Stimulated activated naive B cell treated with anti-CD40 and anti-IgM and Interleukin-4, amounts not matched to agents 10 μg/mL and 1 μg/mL and 100 μg/mL, for 72 hours (primary cell): Measurements from ENCODE around the gene GAB3.
"Not testable (repeated sequence)": the region's sequence is repeated elsewhere in the genome, so short reads cannot be mapped to it uniquely, and the experiment has no call there.

Experiments used
- ATAC-seq, 2 donors: fragments of 150-1000 bp; cut with Tn5 transposase; replicated peaks; 2 replicates each; pipeline ENCODE4 v1.10.0; 2021; ENCODE audit warnings: moderate library complexity in 1 of 2
- DNase-seq: peaks from one replicate; pipeline ENCODE4 v3.0.0; 2021
- H3K27ac Mint-ChIP-seq: one replicate; pipeline ENCODE4 v1.8.0; 2022; ENCODE audit warnings: mild to moderate bottlenecking, mixed read lengths
- H3K27me3 Mint-ChIP-seq, 2 donors: one replicate each; pipeline ENCODE4 v1.8.0; 2022; ENCODE audit warnings: mixed read lengths in 2 of 2
- H3K36me3 Mint-ChIP-seq, 2 donors: one replicate each; pipeline ENCODE4 v1.8.0; 2022; ENCODE audit warnings: mixed read lengths in 2 of 2, mild to moderate bottlenecking in 1 of 2
- H3K4me1 Mint-ChIP-seq, 2 donors: one replicate each; pipeline ENCODE4 v1.8.0; 2022; ENCODE audit warnings: mixed read lengths in 2 of 2, mild to moderate bottlenecking in 1 of 2
- H3K4me3 Mint-ChIP-seq, 2 donors: one replicate each; pipeline ENCODE4 v1.8.0; 2022; ENCODE audit warnings: mild to moderate bottlenecking in 2 of 2, mixed read lengths in 2 of 2, moderate library complexity in 1 of 2
- H3K9me3 Mint-ChIP-seq, 2 donors: one replicate each; pipeline ENCODE4 v1.8.0; 2022; ENCODE audit warnings: mixed read lengths in 2 of 2, mild to moderate bottlenecking in 1 of 2

Gene GAB3

DNA sequence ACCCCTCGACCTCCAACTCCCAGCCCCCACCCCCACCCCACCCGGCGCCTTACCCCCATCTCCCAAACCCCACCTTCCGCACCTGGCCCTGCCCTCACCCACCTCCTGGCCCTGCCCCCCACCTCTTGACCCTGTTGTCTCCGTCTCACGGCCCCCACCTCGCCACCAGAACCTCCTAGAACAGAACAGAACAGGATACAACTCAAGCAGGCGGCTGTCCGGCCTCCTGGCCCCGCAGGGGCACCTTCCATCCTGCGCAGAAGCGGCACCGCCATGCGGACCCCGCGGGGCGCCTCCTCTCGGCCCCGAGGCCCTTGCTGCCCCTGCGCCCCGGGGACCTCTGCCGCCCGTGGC, 97.9 kb downstream of the GAB3 start:
- DNase-seq = no peak
- Mint-ChIP-seq H3K4me1 (peaks cover 0 to 5% of the 10 kb centered on the region in 2 donors), H3K27me3 (peaks cover 0 to 5% of the 10 kb centered on the region in 2 donors), H3K27ac (no peak overlapping the region), H3K36me3 (no peaks in the 10 kb centered on the region), H3K9me3 (no peaks in the 10 kb centered on the region), H3K4me3 (no peak overlapping the region)
- no peak for ATAC-seq

DNA sequence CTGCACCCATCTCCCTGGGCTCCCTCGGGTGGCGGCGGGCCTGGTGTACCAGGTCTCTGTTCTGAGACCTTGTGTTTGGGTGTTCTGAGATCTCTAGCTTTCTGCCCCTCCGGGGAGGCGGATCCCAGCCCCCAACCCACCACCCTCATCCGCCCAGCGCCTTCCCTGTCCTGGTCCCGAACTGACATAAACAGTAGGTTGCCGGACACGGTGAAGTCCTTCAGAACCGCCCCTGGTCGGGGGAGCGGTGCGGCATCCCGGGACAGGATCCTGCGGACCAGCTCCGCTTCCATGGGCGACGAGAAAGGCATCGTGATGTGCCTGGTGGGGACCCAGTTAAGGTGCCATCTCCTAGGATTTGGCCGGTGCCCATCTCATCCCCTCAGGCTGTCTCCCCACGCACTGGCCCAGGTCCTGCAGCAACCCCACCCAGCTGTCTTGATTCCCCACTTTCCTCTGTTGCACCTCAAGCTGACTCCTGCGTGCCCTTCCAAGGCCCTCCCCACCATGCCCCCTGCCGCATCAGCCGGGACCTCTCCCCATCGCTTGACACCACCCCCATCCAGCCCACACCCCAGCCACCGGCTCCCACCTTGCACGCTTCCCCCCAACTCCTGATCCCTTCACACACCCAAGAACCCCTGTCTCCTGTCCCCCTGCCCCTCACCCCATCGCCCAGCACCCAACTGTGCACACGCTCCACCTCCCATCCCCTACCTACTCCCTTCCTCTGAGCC, 98.4 kb downstream of the GAB3 start:
- Mint-ChIP-seq H3K4me3 (no peak overlapping the region), H3K9me3 (no peaks in the 10 kb centered on the region), H3K27ac (no peak overlapping the region), H3K4me1 (peaks cover 0 to 5% of the 10 kb centered on the region in 2 donors), H3K27me3 (peaks cover 0 to 5% of the 10 kb centered on the region in 2 donors), H3K36me3 (no peaks in the 10 kb centered on the region)
- DNase-seq = no peak
- ATAC-seq = no peak

GRCh38 chrX:154650221-154650510, 100.7 kb downstream of the GAB3 start:
- H3K27me3 Mint-ChIP-seq = peaks cover 0 to 5% of the 10 kb centered on the region in 2 donors
- H3K9me3 Mint-ChIP-seq = no peaks in the 10 kb centered on the region
- no peak overlapping the region for H3K27ac Mint-ChIP-seq
- H3K36me3 Mint-ChIP-seq = no peaks in the 10 kb centered on the region
- DNase-seq (no peak), ATAC-seq (no peak)
- H3K4me3 Mint-ChIP-seq = no peak overlapping the region
- H3K4me1 Mint-ChIP-seq = peaks cover 0 to 5% of the 10 kb centered on the region in 2 donors

DNA sequence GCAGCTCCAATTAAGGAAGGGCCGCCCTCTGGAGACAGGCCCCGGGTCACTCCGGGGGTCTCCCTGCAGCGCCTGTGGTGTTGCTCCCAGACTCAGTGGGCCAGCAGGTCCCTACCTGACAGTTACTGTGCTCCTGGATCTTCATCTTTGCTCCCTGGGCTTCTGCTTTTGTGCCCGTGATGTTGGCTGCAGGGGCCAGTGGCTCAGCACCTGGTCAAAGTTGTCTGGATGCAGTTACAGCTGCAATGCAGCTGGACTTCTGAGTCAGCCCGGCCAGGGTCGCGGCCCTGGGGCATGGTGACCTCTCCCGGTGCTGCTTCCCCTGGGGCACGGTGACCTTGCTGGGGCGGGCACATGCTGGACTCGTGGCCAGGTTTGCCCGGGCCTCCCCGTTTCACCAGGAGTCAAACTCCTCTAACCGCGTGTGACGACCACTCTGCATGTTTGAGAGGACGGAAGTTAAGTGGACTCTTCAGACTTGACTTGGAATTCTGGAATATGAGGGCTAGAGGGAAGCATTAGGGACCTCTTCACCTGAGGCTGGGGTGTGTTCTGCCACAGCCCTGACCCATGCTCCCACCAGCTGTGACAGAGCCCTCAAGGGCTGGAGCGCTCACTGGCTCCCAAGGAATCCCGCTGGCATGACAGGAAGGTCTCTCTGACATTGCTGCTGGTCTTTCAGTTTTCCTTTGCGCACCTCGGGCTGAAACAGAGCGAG, 101.2 kb downstream of the GAB3 start:
- Mint-ChIP-seq H3K4me1 (peaks cover 0 to under 1% of the 10 kb centered on the region in 2 donors), H3K27me3 (peaks cover 0 to 5% of the 10 kb centered on the region in 2 donors), H3K4me3 (no peak overlapping the region), H3K36me3 (no peaks in the 10 kb centered on the region), H3K9me3 (no peaks in the 10 kb centered on the region), H3K27ac (no peak overlapping the region)
- DNase-seq = no peak
- no peak for ATAC-seq

- Mint-ChIP-seq H3K4me1 (no peaks in the 10 kb centered on the region), H3K9me3 (no peaks in the 10 kb centered on the region), H3K27me3 (peaks cover 0 to 5% of the 10 kb centered on the region in 2 donors), H3K4me3 (no peak overlapping the region), H3K27ac (no peak overlapping the region), H3K36me3 (no peaks in the 10 kb centered on the region)
- DNase-seq (no peak), ATAC-seq (no peak)
Observed at GRCh38 chrX:154648931-154649330, 101.9 kb downstream of the GAB3 start.

GRCh38 chrX:154645745-154646378, 105.0 kb downstream of the GAB3 start:
- not testable (repeated sequence) for H3K9me3 Mint-ChIP-seq, H3K27ac Mint-ChIP-seq, ATAC-seq, H3K4me1 Mint-ChIP-seq, H3K36me3 Mint-ChIP-seq, DNase-seq, H3K4me3 Mint-ChIP-seq, H3K27me3 Mint-ChIP-seq

GRCh38 chrX:154643708-154644107, 107.2 kb downstream of the GAB3 start:
- not testable (repeated sequence) for H3K4me1 Mint-ChIP-seq, H3K27ac Mint-ChIP-seq, H3K36me3 Mint-ChIP-seq, H3K4me3 Mint-ChIP-seq, ATAC-seq, DNase-seq, H3K27me3 Mint-ChIP-seq, H3K9me3 Mint-ChIP-seq

GRCh38 chrX:154641740-154642139, 109.1 kb downstream of the GAB3 start:
- not testable (repeated sequence) for H3K27me3 Mint-ChIP-seq, DNase-seq, H3K9me3 Mint-ChIP-seq, H3K36me3 Mint-ChIP-seq, H3K4me3 Mint-ChIP-seq, ATAC-seq, H3K4me1 Mint-ChIP-seq, H3K27ac Mint-ChIP-seq

- not testable (repeated sequence) for H3K9me3 Mint-ChIP-seq, H3K4me3 Mint-ChIP-seq
Observed at GRCh38 chrX:154633661-154634060, 117.2 kb downstream of the GAB3 start.

DNA sequence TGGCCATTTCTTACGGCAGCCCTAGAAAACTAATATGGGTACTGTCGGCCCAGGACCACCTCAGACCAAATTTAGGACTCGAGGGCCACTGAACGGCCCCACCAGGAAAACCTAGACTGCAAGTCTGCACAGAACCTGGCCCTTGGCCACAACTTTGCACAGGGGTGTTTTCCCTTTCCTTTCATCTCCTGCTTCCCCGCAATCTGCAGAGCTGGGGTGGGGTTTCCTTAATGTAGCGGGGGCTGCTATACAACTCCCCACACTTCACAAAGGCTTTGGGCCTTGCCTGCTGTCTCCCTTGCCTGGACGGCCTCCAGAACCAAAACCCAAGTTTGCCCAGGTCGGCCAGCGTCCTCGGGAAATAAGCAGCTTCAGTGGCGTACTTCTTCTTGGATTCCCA, 119.9 kb downstream of the GAB3 start:
- H3K36me3 Mint-ChIP-seq, ATAC-seq, H3K27me3 Mint-ChIP-seq, H3K9me3 Mint-ChIP-seq, H3K4me1 Mint-ChIP-seq, H3K27ac Mint-ChIP-seq, H3K4me3 Mint-ChIP-seq, DNase-seq: not testable (repeated sequence)

More at GRCh38 chrX:154633661-154634060, 117.2 kb downstream of the GAB3 start:
- ATAC-seq, H3K27ac Mint-ChIP-seq, H3K4me1 Mint-ChIP-seq, H3K36me3 Mint-ChIP-seq, DNase-seq, H3K27me3 Mint-ChIP-seq: not testable (repeated sequence)

DNA sequence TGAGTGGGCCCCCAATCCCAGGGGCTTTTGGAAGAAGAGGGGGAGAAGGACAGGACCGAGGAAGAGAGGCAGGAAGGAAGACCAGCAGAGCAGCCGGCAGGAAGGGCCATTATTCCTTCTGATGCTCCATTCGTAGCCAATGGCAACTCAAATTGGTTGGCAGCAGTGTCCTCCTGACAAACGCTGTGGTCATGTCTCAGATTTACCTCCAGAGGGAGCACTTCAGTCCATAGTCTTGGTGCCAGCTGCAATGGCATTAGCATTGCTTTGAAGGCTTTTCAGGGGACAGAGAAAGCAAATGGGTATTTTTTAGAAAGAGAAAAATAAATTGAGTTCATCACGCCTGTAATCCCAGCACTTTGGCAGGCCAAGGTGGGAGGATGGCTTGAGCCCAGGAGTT, 121.9 kb downstream of the GAB3 start:
- ATAC-seq = peak; percentile 59 to 71
- not testable (repeated sequence) for H3K9me3 Mint-ChIP-seq, DNase-seq, H3K27me3 Mint-ChIP-seq, H3K4me3 Mint-ChIP-seq, H3K27ac Mint-ChIP-seq, H3K36me3 Mint-ChIP-seq, H3K4me1 Mint-ChIP-seq
